HL-60 (cell line): Measurements from ENCODE around the gene H1-8.

Experiments
- CTCF ChIP-seq: IDR thresholded peaks from one replicate; pipeline ENCODE4 v1.5.1; 2011; ENCODE audit warnings: low read length, control low read depth, inconsistent platforms; ENCODE audit not compliant: insufficient read depth
- POLR2AphosphoS5 ChIP-seq: IDR thresholded peaks from 2 replicates; pipeline ENCODE4 v1.6.1; 2012; ENCODE audit warnings: low read depth

- TF ChIP-seq CTCF, result no peak
- no peak for TF ChIP-seq POLR2AphosphoS5
These were observed 40.3 kb downstream of the H1-8 start for GRCh38 chr3:129583289-129583688.
